Left ventricle myocardium inferior (tissue), 1 donor: ENCODE results near the gene NFIC. TPM values are rescaled to one million over a fixed set of nuclear protein-coding genes. Genes with fewer than 3 reads are reported as not detected.

Experiments used
- DNase-seq: peaks from one replicate; pipeline ENCODE4 v3.0.0-alpha.2; 2020
- H3K27ac ChIP-seq: fragments of 200-600 bp; replicated peaks from 2 replicates; pipeline ENCODE4 v1.8.0; 2021
- H3K27me3 ChIP-seq: fragments of 200-600 bp; 2 replicates; pipeline ENCODE4 v1.8.0; 2021; ENCODE audit warnings: low read depth
- H3K36me3 ChIP-seq: fragments of 200-600 bp; 2 replicates; pipeline ENCODE4 v1.8.0; 2021
- H3K4me1 ChIP-seq: fragments of 200-600 bp; 2 replicates; pipeline ENCODE4 v1.8.0; 2021
- H3K4me3 ChIP-seq: fragments of 200-600 bp; 2 replicates; pipeline ENCODE4 v1.8.0; 2021; ENCODE audit warnings: mild to moderate bottlenecking, moderate library complexity
- H3K9me3 ChIP-seq: fragments of 200-600 bp; replicated peaks from 2 replicates; pipeline ENCODE4 v1.8.0; 2021
- CTCF ChIP-seq: fragments of 200-600 bp; IDR thresholded peaks from 2 replicates; pipeline ENCODE4 v1.8.0; 2021; ENCODE audit warnings: antibody characterized with exemption, mild to moderate bottlenecking, borderline replicate concordance
- intact Hi-C: fragments of 100-400 bp; cut with micrococcal nuclease; formaldehyde crosslinking; loops from one replicate; pipeline ENCODE4 v1.11.0; 2022
- total RNA-seq: library from RNA; stranded (reverse); fragmentation: NEBNext Ultra II Directional; extraction: Animal tissue kit (Norgen Biotek cat#: 25700); gene quantifications from one replicate; pipeline ENCODE4 v1.2.1, GENCODE V29; 2021
- donor health status: DM: no; HTN: yes; CAD: no; lungs with severe emphysema.

Gene NFIC
- total RNA-seq, 1 donor from 2014 or later, result 145 TPM

- H3K27me3 ChIP-seq, result no peaks in the 10 kb centered on the region
- peaks cover 94% of the 10 kb centered on the region for H3K4me1 ChIP-seq
- H3K27ac ChIP-seq, result peak overlapping the region; percentile 100
- TF ChIP-seq CTCF, result no peak
- no peaks in the 10 kb centered on the region for H3K9me3 ChIP-seq
- H3K36me3 ChIP-seq, result no peaks in the 10 kb centered on the region
- DNase-seq, result no peak
- intact Hi-C loops, result no loop called here
- H3K4me3 ChIP-seq, result peak overlapping the region; percentile 67
Observed at GRCh38 chr19:3402631-3403443, 36.5 kb downstream of the NFIC start.

GRCh38 chr19:3403489-3404323 is 37.3 kb downstream of the NFIC start:
- no peaks in the 10 kb centered on the region for H3K36me3 ChIP-seq
- H3K4me3 ChIP-seq, result peak overlapping the region; percentile 67
- intact Hi-C loops, result no loop called here
- H3K4me1 ChIP-seq, result peaks cover 94% of the 10 kb centered on the region
- no peaks in the 10 kb centered on the region for H3K9me3 ChIP-seq
- H3K27me3 ChIP-seq, result no peaks in the 10 kb centered on the region
- H3K27ac ChIP-seq, result peak overlapping the region; percentile 100
- DNase-seq, result peak; percentile 93
- no peak for TF ChIP-seq CTCF

- H3K27me3 ChIP-seq, result no peaks in the 10 kb centered on the region
- H3K27ac ChIP-seq, result peak overlapping the region; percentile 100
- peaks cover 94% of the 10 kb centered on the region for H3K4me1 ChIP-seq
- DNase-seq, result peak; percentile 89
- no peaks in the 10 kb centered on the region for H3K36me3 ChIP-seq
- H3K4me3 ChIP-seq, result peak overlapping the region; percentile 67
- no peaks in the 10 kb centered on the region for H3K9me3 ChIP-seq
- intact Hi-C loops, result no loop called here
- TF ChIP-seq CTCF, result peak; percentile 13
Observed at GRCh38 chr19:3404324-3405260, 38.2 kb downstream of the NFIC start.

- peak overlapping the region; percentile 100 for H3K27ac ChIP-seq
- intact Hi-C loops, result no loop called here
- no peak for TF ChIP-seq CTCF
- no peaks in the 10 kb centered on the region for H3K27me3 ChIP-seq
- no peak for DNase-seq
- H3K9me3 ChIP-seq, result no peaks in the 10 kb centered on the region
- H3K36me3 ChIP-seq, result no peaks in the 10 kb centered on the region
- peak overlapping the region; percentile 67 for H3K4me3 ChIP-seq
- peaks cover 94% of the 10 kb centered on the region for H3K4me1 ChIP-seq
Observed at GRCh38 chr19:3405261-3405653, 38.9 kb downstream of the NFIC start.

GRCh38 chr19:3406571-3407111 is 40.3 kb downstream of the NFIC start:
- Histone ChIP-seq H3K4me3 (no peak overlapping the region), H3K4me1 (peaks cover 82% of the 10 kb centered on the region), H3K27me3 (no peaks in the 10 kb centered on the region), H3K27ac (peak overlapping the region; percentile 100), H3K9me3 (no peaks in the 10 kb centered on the region), H3K36me3 (no peaks in the 10 kb centered on the region)
- no peak for TF ChIP-seq CTCF
- intact Hi-C loops, result no loop called here
- no peak for DNase-seq
